ENCODE measurements around the gene GPM6B. TPM values are rescaled to one million over a fixed set of nuclear protein-coding genes. Genes with fewer than 3 reads are reported as not detected.

GPM6B gene
- total RNA-seq, 1 donor from 2014 or later, result 0.17 TPM

GRCh38 chrX:13721819-13722519, 94.9 kb downstream of the GPM6B start:
- DNase-seq, result no peak

GRCh38 chrX:13721371-13721770, 95.5 kb downstream of the GPM6B start:
- DNase-seq, result no peak

Other genes with a start within 250 kb of the GPM6B start
- gene EGFL6, start 247.5 kb downstream of the GPM6B start, total RNA-seq, result not detected in 2 replicates
- gene TCEANC, start 164.0 kb downstream of the GPM6B start, total RNA-seq, result 1.7 and 3.1 TPM in 2 replicates
- 24.2 and 30.8 TPM in 2 replicates for gene RAB9A, start 128.0 kb downstream of the GPM6B start, total RNA-seq
- 11.9 and 17.9 TPM in 2 replicates for gene TRAPPC2, start 82.5 kb downstream of the GPM6B start, total RNA-seq
- gene OFD1, start 82.3 kb downstream of the GPM6B start, total RNA-seq, result 9.4 and 10.2 TPM in 2 replicates
- gene GEMIN8, start 212.8 kb upstream of the GPM6B start, total RNA-seq, result 11.4 and 12.8 TPM in 2 replicates

Data from dermis blood vessel endothelial cell (primary cell).